ENCODE results near the gene CANT1. TPM values are rescaled to one million over a fixed set of nuclear protein-coding genes. Genes with fewer than 3 reads are reported as not detected.

Gene CANT1
- total RNA-seq, 1 experiment from 2014 or later: 97.1 TPM

DNA sequence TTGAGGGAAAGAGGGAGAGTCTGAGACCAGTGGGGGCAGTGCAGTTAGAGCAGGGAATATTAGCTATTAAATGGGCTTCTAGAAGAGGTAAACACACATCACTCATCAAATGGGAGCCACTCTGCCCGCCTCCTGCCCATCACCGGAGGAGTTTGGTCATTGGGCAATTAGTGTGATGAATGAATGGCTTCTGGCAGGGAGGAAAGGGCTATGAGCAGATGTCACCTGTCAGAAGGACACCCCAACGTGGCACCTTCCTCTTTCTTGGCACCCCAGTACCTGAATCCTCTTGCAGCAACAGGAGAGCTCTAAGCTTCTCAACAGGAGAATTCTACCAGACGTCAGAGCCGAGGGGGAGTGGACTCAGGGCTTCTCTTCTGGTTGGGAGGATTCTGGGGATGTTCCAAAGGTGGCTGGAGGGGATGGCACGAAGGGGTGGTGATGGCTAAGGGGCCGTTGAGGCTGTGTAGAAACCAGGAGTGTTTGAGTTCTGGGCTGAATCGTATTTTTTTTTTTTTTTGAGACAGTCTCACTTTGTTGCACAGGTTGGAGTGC lies 25.4 kb upstream of the CANT1 start:
- Histone ChIP-seq H2AFZ (ENCODE audit: low read depth, low read length, poor library complexity, severe bottlenecking) (no peak overlapping the region), H3K9ac (ENCODE audit: low read length) (no peak overlapping the region), H3K4me3 (replicated peaks in 1 of 2; ENCODE audit: low read depth in 1 of 2, low read length in 2 of 2) (no peak overlapping the region), H3K27ac (ENCODE audit: low read depth, low read length) (no peak overlapping the region), H3K9me3 (ENCODE audit: control insufficient read depth in 1 of 2, insufficient read depth in 1 of 2, low read depth in 1 of 2, low read length in 2 of 2) (no peaks in the 10 kb centered on the region), H3K4me1 (ENCODE audit: control insufficient read depth in 1 of 2, insufficient read depth in 2 of 2, low read length in 2 of 2) (peaks cover 0 to 4% of the 10 kb centered on the region in 2 experiments; a peak in 2 of 4 replicates), H3K27me3 (ENCODE audit: insufficient read depth, low read length) (no peaks in the 10 kb centered on the region), H3K4me2 (ENCODE audit: low read length) (no peak overlapping the region), H3K9me2 (ENCODE audit: insufficient read depth) (no peaks in the 10 kb centered on the region), H3K36me3 (ENCODE audit: control insufficient read depth in 1 of 2, insufficient read depth in 2 of 2, low read length in 2 of 2) (no peaks in the 10 kb centered on the region), H4K20me1 (ENCODE audit: insufficient read depth) (no peaks in the 10 kb centered on the region), H3K79me2 (ENCODE audit: insufficient read depth, low read length) (no peaks in the 10 kb centered on the region)
- POLR2A ChIA-PET: interaction anchor here (2.6 kb wide), 1 partner anchor 8 kb away, joined by 8 read pairs; no protein-coding TSS in a partner anchor
- BruUV-seq (replicated peaks): no TSS peak
- DNase-seq (ENCODE audit: low read depth, low spot score) (no peak), ATAC-seq (no peak)
- CTCF ChIA-PET: interaction anchor here (1.8 to 2.4 kb wide), 2 partner anchors 8 to 357 kb away, joined by 4 to 16 read pairs; no protein-coding TSS in a partner anchor
- RAD21 ChIA-PET (ENCODE audit: low non-redundant PET in 1 of 2, low total read pairs in 2 of 2, uncharacterized antibody in 2 of 2, unreplicated experiment in 2 of 2): no interaction called here
- intact Hi-C loops (cut with micrococcal nuclease): no loop called here
- TF ChIP-seq SP1 (IDR thresholded peaks at IDR 0.05; ENCODE audit: low read depth) (no peak), POLR2AphosphoS5 (IDR thresholded peaks at IDR 0.05; ENCODE audit: low read depth, low read length) (no peak), TCF7L2 (IDR thresholded peaks at IDR 0.05; ENCODE audit: borderline replicate concordance, extremely low read depth, insufficient read depth, insufficient read length) (no peak), FOSL1 (IDR thresholded peaks at IDR 0.05; ENCODE audit: low read depth) (no peak), POLR2A (IDR thresholded peaks at IDR 0.05; ENCODE audit: borderline replicate concordance, extremely low read depth, insufficient read depth, insufficient read length) (no peak), CBX3 (IDR thresholded peaks at IDR 0.05; ENCODE audit: low read depth) (no peak), JUND (IDR thresholded peaks at IDR 0.05) (no peak), EGR1 (IDR thresholded peaks at IDR 0.05; ENCODE audit: low read depth) (no peak), SIN3A (IDR thresholded peaks at IDR 0.05; ENCODE audit: low read depth) (no peak), ELF1 (IDR thresholded peaks at IDR 0.05; ENCODE audit: borderline replicate concordance, low read depth) (no peak)

DNA sequence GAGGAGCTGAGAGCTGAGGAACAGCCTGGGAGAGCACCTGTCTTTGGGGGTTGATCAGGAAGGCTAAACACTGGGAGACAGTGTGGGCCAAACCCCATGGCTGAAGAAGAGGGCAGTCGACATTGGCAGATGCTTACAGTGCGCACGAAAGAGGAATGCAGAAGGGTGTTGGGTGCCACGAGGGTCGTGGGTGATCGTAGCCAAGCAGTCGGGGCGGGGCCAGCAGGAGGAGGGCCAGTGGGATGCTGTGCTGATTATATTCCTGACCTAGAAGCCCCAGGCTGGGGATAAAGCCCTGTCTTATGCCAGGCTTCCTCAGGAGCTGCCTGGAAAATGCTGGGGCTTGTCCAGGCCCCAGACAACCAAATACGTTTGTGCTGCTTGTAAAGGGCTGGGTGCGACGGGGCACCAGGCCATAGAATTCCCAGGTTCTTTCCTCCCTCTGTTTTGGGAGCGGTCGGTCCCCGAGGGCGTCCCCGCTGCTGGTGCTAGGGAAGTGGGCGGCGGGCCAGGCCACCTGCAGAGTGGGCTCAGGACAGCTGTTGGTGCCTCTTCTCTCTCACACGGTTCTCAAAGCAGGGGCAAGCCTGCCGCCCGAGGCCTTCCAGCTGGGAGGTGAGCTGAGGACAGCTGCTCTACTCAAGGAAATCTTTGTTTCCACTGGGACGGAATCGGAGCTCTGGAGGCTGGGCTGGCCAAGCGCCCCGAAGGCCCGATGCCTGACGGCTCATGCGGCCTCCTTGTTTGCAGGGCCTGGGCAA lies 24.4 kb upstream of the CANT1 start:
- H3K4me3 ChIP-seq (replicated peaks in 1 of 2; ENCODE audit: low read depth in 1 of 2, low read length in 2 of 2): no peak overlapping the region
- intact Hi-C loops (cut with micrococcal nuclease): no loop called here
- BruUV-seq (replicated peaks): no TSS peak
- peaks cover 2 to 8% of the 10 kb centered on the region in 2 experiments; a peak in 3 of 4 replicates for H3K4me1 ChIP-seq (ENCODE audit: control insufficient read depth in 1 of 2, insufficient read depth in 2 of 2, low read length in 2 of 2)
- no peak for TF ChIP-seq ZBTB33 (IDR thresholded peaks at IDR 0.05; ENCODE audit: extremely low read depth, insufficient replicate concordance, low read length)
- TF ChIP-seq SP1 (IDR thresholded peaks at IDR 0.05; ENCODE audit: low read depth): no peak
- no peak for TF ChIP-seq RAD21 (IDR thresholded peaks at IDR 0.05; ENCODE audit: low read depth)
- TF ChIP-seq, protein P1, sequence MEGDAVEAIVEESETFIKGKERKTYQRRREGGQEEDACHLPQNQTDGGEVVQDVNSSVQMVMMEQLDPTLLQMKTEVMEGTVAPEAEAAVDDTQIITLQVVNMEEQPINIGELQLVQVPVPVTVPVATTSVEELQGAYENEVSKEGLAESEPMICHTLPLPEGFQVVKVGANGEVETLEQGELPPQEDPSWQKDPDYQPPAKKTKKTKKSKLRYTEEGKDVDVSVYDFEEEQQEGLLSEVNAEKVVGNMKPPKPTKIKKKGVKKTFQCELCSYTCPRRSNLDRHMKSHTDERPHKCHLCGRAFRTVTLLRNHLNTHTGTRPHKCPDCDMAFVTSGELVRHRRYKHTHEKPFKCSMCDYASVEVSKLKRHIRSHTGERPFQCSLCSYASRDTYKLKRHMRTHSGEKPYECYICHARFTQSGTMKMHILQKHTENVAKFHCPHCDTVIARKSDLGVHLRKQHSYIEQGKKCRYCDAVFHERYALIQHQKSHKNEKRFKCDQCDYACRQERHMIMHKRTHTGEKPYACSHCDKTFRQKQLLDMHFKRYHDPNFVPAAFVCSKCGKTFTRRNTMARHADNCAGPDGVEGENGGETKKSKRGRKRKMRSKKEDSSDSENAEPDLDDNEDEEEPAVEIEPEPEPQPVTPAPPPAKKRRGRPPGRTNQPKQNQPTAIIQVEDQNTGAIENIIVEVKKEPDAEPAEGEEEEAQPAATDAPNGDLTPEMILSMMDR (IDR thresholded peaks at IDR 0.05 in 2 of 3, conservative IDR thresholded peaks at IDR 0.05 in 1 of 3; ENCODE audit: borderline replicate concordance in 1 of 3, insufficient read depth in 1 of 3, low read depth in 2 of 3, low read length in 2 of 3): no peak
- no peak for TF ChIP-seq FOSL1 (IDR thresholded peaks at IDR 0.05; ENCODE audit: low read depth)
- TF ChIP-seq SRF (IDR thresholded peaks at IDR 0.05; ENCODE audit: low read depth): no peak
- TF ChIP-seq EGR1 (IDR thresholded peaks at IDR 0.05; ENCODE audit: low read depth): no peak
- ChIA-PET RAD21 (ENCODE audit: low non-redundant PET in 1 of 2, low total read pairs in 2 of 2, uncharacterized antibody in 2 of 2, unreplicated experiment in 2 of 2) (no interaction called here), POLR2A (no interaction called here), CTCF (interaction anchor here (1.4 to 2.2 kb wide), 2 partner anchors 8 to 12 kb away, joined by 6 to 10 read pairs; no protein-coding TSS in a partner anchor)
- H4K20me1 ChIP-seq (ENCODE audit: insufficient read depth): no peaks in the 10 kb centered on the region
- H3K9me2 ChIP-seq (ENCODE audit: insufficient read depth): no peaks in the 10 kb centered on the region
- H3K4me2 ChIP-seq (ENCODE audit: low read length): no peak overlapping the region
- no peak overlapping the region for H3K9ac ChIP-seq (ENCODE audit: low read length)
- DNase-seq (ENCODE audit: low read depth, low spot score) (no peak), ATAC-seq (no peak)
- H2AFZ ChIP-seq (ENCODE audit: low read depth, low read length, poor library complexity, severe bottlenecking): no peak overlapping the region
- H3K27ac ChIP-seq (ENCODE audit: low read depth, low read length): no peak overlapping the region
- H3K27me3 ChIP-seq (ENCODE audit: insufficient read depth, low read length): no peaks in the 10 kb centered on the region
- no peaks in the 10 kb centered on the region for H3K79me2 ChIP-seq (ENCODE audit: insufficient read depth, low read length)
- no peaks in the 10 kb centered on the region for H3K9me3 ChIP-seq (ENCODE audit: control insufficient read depth in 1 of 2, insufficient read depth in 1 of 2, low read depth in 1 of 2, low read length in 2 of 2)
- no peaks in the 10 kb centered on the region for H3K36me3 ChIP-seq (ENCODE audit: control insufficient read depth in 1 of 2, insufficient read depth in 2 of 2, low read length in 2 of 2)

Data from HCT116 (cell line).